ENCODE results near the gene TLR9.

TLR9 gene

DNA sequence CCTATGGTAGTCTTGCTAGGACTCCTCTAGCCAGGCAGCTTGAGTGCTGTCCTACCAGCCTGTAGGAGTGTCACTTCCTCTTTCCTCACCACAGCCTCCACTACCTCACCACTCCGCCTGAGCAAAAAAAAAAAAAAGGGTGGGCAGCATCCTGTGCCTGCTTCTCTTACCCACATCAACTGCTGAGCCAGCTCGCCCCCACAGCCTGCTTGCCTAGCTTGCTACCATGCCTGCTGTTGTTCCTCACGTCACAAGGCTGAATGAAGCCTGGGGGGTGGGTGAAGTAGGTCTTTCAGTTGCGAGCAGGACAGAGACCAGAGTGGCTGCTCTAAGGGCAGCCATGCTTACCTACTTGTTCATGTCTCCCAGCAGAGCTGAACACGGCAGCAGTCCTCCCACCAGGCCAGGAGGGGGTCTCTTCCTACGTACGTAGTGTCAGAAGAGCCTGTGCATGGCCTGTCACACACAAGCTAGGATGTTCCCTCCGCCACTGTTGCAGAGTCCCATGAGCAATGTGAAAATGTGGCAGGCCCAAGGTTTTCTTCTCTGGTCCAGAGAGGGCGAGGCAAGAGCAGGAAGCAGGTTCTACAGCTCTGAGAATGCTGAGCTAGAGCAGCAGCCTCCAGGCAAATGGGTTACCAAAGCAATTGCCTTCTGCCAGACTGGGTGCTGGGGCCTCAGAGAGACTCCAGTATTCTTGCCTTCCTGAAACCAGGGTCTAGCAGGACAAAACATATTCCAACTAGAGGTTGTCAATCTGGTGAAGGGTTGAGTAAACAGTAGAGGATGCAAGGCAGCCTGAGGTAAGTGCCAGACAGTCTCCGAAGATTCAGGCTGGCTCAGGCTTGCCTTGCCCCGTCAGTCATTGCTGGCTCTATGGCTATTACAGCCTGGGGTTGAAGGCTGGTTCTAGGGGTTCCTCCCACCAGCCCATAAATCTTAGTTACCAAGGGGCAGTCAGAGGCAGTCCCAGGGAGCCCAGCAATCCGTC is 28.2 kb upstream of the TLR9 start:
- TF ChIP-seq, protein P1, sequence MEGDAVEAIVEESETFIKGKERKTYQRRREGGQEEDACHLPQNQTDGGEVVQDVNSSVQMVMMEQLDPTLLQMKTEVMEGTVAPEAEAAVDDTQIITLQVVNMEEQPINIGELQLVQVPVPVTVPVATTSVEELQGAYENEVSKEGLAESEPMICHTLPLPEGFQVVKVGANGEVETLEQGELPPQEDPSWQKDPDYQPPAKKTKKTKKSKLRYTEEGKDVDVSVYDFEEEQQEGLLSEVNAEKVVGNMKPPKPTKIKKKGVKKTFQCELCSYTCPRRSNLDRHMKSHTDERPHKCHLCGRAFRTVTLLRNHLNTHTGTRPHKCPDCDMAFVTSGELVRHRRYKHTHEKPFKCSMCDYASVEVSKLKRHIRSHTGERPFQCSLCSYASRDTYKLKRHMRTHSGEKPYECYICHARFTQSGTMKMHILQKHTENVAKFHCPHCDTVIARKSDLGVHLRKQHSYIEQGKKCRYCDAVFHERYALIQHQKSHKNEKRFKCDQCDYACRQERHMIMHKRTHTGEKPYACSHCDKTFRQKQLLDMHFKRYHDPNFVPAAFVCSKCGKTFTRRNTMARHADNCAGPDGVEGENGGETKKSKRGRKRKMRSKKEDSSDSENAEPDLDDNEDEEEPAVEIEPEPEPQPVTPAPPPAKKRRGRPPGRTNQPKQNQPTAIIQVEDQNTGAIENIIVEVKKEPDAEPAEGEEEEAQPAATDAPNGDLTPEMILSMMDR (conservative IDR thresholded peaks at IDR 0.05), result no peak
- H3K27ac ChIP-seq, result no peak overlapping the region

DNA sequence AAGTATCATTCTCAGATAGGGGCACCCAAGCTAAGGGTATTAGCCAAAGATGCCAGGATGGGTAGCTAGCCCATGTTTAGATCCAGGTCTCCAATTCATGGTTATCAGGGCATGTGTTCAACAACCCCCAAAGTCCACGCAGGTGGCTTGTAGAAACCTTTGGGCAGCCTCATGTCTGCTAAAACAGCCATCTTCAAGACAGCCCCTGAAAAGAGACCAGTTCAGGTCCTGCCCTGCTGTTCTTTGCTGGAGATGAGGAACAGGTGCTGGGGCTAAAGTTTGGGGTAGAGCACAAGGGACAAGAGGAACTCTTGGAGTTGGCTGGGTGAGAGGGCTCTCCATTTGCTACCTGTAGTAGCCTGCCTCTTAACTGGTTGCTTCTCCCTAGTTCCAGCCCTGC is 24.7 kb upstream of the TLR9 start:
- TF ChIP-seq, protein P1 (conservative IDR thresholded peaks at IDR 0.05), result no peak
- H3K27ac ChIP-seq, result no peak overlapping the region

DNA sequence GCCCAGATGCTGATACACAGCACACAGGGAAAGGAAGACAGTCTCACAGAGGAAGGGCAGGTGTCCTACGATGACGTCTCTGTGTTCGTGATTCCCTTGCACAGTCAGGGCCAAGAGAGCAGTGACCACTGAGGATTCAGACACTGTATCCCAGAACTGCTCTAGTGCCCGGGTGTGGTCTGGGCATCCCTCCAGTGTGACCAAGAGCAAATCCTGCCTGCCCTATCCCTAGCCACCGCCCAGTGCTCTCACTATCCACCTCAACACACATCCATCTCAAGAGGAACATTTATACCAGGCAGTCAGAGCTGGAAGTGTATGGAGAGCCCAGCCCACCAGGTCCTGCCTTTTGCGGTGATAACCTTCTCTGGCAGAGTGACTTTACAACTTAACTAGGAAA is 24.2 kb upstream of the TLR9 start:
- H3K27ac ChIP-seq, result no peak overlapping the region

DNA sequence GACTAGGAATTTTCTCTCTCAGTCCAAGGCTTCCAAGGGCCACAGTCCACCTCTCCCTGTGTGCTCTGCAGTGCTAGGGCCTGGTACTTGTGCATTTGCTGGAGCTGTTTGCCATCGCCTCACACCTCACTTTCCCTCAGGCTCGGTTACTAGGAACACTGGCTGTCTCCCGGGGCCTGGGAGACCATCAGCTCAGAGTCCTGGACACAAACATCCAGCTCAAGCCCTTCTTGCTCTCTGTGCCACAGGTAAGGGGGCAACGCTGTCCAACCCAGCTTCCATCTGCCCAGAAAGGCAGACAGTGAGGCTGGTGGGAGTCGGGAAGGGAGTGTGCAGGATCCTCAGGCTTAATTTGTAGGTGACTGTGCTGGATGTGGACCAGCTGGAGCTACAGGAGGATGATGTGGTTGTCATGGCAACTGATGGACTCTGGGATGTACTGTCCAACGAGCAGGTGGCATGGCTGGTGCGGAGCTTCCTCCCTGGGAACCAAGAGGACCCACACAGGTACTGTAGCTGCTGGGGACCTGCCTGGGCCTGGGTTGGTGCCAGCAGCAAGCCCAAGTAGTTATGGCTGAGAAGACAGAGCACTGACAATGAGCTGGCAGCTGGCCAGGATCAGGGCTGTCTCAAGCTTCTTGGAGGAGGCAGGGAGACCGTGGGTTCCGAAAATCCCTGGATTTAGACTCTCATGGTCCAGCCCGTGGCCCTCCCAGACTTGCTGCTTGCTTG is 23.5 kb upstream of the TLR9 start:
- H3K27ac ChIP-seq, result no peak overlapping the region
- TF ChIP-seq, protein P1 (conservative IDR thresholded peaks at IDR 0.05), result no peak

More for the DNA sequence above, 24.2 kb upstream of the TLR9 start:
- TF ChIP-seq, protein P1 (conservative IDR thresholded peaks at IDR 0.05), result no peak

DNA sequence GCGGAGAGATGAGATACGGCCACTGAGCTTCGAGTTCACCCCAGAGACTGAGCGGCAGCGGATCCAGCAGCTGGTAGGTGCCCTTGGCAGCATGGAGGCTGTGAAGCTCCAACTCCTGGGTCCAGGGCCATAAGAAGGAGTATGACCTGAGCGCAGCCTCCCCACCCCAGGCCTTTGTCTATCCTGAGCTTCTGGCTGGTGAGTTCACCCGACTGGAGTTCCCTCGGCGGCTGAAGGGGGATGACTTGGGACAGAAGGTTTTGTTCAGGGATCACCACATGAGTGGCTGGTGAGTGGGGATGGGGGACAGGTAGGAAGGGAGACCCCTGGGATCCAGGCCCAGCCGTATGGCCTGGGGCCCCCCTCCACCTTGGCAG is 22.7 kb upstream of the TLR9 start:
- no peak overlapping the region for H3K27ac ChIP-seq
- TF ChIP-seq, protein P1 (conservative IDR thresholded peaks at IDR 0.05), result no peak

DNA sequence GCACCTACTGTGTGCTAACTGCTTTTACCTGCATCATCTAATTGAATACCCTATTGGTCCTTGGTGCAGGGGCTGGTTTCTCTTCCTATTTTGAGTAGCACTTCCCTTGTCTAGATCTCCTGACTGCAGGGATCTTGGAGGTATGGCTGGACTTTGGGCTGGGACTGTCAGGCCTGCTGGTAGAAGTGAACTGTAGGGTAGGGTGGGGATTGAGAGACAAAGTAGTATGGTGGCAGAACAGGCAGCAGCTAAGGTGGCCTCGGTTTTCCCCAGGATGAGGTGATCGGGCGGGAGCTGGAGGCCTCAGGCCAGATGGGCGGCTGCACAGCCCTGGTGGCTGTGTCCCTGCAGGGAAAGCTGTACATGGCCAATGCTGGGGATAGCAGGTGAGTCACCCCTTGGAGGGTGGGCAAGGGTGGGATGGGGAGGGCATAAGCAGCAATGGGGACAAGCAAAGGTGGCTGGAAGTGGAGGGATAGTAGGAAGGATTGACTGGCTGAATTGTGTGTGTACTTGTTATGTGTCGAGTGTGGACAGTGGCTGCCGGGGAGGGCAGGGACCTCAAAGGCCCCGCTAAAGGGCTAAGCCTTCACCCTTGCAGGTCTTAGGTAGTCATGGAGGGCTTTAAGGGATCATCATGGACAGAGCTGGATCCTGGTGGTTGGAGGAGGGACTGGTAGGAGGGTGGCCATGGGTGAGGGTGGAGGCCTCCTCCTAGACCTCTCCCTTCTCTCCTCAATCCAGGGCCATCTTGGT is 22.1 kb upstream of the TLR9 start:
- H3K27ac ChIP-seq, result no peak overlapping the region
- TF ChIP-seq, protein P1 (conservative IDR thresholded peaks at IDR 0.05), result no peak
